ENCODE data around the gene SVIL.

SVIL gene

GRCh38 chr10:29559996-29560395, 74.8 kb downstream of the SVIL start:
- no peaks in the 10 kb centered on the region for H3K9me2 ChIP-seq (ENCODE audit: low read depth, low read length)
- no peak overlapping the region for H2AFZ ChIP-seq (ENCODE audit: low read length)
- H3K4me3 ChIP-seq (ENCODE audit: low read depth, low read length, poor library complexity, severe bottlenecking): no peak overlapping the region
- H3K4me1 ChIP-seq (ENCODE audit: insufficient read depth, low read length, severe bottlenecking): no peaks in the 10 kb centered on the region
- no peak overlapping the region for H3K27ac ChIP-seq (ENCODE audit: low read depth, low read length, poor library complexity, severe bottlenecking)
- no peaks in the 10 kb centered on the region for H3K27me3 ChIP-seq (ENCODE audit: insufficient read depth, low read length)
- TF ChIP-seq EZH2 (IDR thresholded peaks at IDR 0.05; ENCODE audit: borderline replicate concordance, low read length) (no peak), CTCF (IDR thresholded peaks at IDR 0.05; ENCODE audit: low read length) (no peak)
- H3K4me2 ChIP-seq (ENCODE audit: low read length): no peak overlapping the region
- no peaks in the 10 kb centered on the region for H3K79me2 ChIP-seq (ENCODE audit: insufficient read depth, low read length)
- H3K36me3 ChIP-seq (ENCODE audit: insufficient read depth, low read length): no peaks in the 10 kb centered on the region
- H3F3A ChIP-seq (ENCODE audit: insufficient read depth, low read length): no peaks in the 10 kb centered on the region
- no peak overlapping the region for H3K9ac ChIP-seq (ENCODE audit: low read length)
- no peaks in the 10 kb centered on the region for H4K20me1 ChIP-seq (ENCODE audit: insufficient read depth, low read length)
- no peaks in the 10 kb centered on the region for H3K9me3 ChIP-seq (ENCODE audit: low read length)

GRCh38 chr10:29557665-29558064, 77.1 kb downstream of the SVIL start:
- no peak overlapping the region for H3K27ac ChIP-seq (ENCODE audit: low read depth, low read length, poor library complexity, severe bottlenecking)
- H3F3A ChIP-seq (ENCODE audit: insufficient read depth, low read length): no peaks in the 10 kb centered on the region
- no peaks in the 10 kb centered on the region for H3K9me2 ChIP-seq (ENCODE audit: low read depth, low read length)
- no peaks in the 10 kb centered on the region for H3K79me2 ChIP-seq (ENCODE audit: insufficient read depth, low read length)
- H3K9me3 ChIP-seq (ENCODE audit: low read length): no peaks in the 10 kb centered on the region
- no peak overlapping the region for H3K4me2 ChIP-seq (ENCODE audit: low read length)
- H3K4me1 ChIP-seq (ENCODE audit: insufficient read depth, low read length, severe bottlenecking): no peaks in the 10 kb centered on the region
- H2AFZ ChIP-seq (ENCODE audit: low read length): no peak overlapping the region
- H3K27me3 ChIP-seq (ENCODE audit: insufficient read depth, low read length): no peaks in the 10 kb centered on the region
- H3K36me3 ChIP-seq (ENCODE audit: insufficient read depth, low read length): no peaks in the 10 kb centered on the region
- no peak overlapping the region for H3K9ac ChIP-seq (ENCODE audit: low read length)
- H4K20me1 ChIP-seq (ENCODE audit: insufficient read depth, low read length): no peaks in the 10 kb centered on the region
- no peak overlapping the region for H3K4me3 ChIP-seq (ENCODE audit: low read depth, low read length, poor library complexity, severe bottlenecking)
- TF ChIP-seq CTCF (IDR thresholded peaks at IDR 0.05; ENCODE audit: low read length) (no peak), EZH2 (IDR thresholded peaks at IDR 0.05; ENCODE audit: borderline replicate concordance, low read length) (no peak)

- Histone ChIP-seq H3K4me3 (ENCODE audit: low read depth, low read length, poor library complexity, severe bottlenecking) (no peak overlapping the region), H3K36me3 (ENCODE audit: insufficient read depth, low read length) (no peaks in the 10 kb centered on the region), H3K9me3 (ENCODE audit: low read length) (no peaks in the 10 kb centered on the region), H3K27ac (ENCODE audit: low read depth, low read length, poor library complexity, severe bottlenecking) (no peak overlapping the region), H2AFZ (ENCODE audit: low read length) (no peak overlapping the region), H3K9me2 (ENCODE audit: low read depth, low read length) (no peaks in the 10 kb centered on the region), H4K20me1 (ENCODE audit: insufficient read depth, low read length) (no peaks in the 10 kb centered on the region), H3K4me2 (ENCODE audit: low read length) (no peak overlapping the region), H3K4me1 (ENCODE audit: insufficient read depth, low read length, severe bottlenecking) (no peaks in the 10 kb centered on the region), H3K79me2 (ENCODE audit: insufficient read depth, low read length) (no peaks in the 10 kb centered on the region), H3K27me3 (ENCODE audit: insufficient read depth, low read length) (no peaks in the 10 kb centered on the region), H3K9ac (ENCODE audit: low read length) (no peak overlapping the region), H3F3A (ENCODE audit: insufficient read depth, low read length) (no peaks in the 10 kb centered on the region)
- TF ChIP-seq CTCF (IDR thresholded peaks at IDR 0.05; ENCODE audit: low read length) (no peak), EZH2 (IDR thresholded peaks at IDR 0.05; ENCODE audit: borderline replicate concordance, low read length) (no peak)
These were observed 78.9 kb downstream of the SVIL start for GRCh38 chr10:29555746-29556481.

Measured in OCI-LY1 (cell line).